BE2C (cell line): ENCODE data around the gene JAK1.

ENCODE experiments used
- DNase-seq: peaks from one replicate; pipeline ENCODE4 v3.0.0-alpha.2; 2020
- H3K27me3 ChIP-seq: fragments of 250-450 bp; sonication (Bioruptor Pico); 2 replicates; pipeline ENCODE4 v1.5.1; 2020; ENCODE audit warnings: mild to moderate bottlenecking
- H3K36me3 ChIP-seq: fragments of 250-450 bp; sonication (Bioruptor Pico); 2 replicates; pipeline ENCODE4 v1.5.1; 2020; ENCODE audit warnings: mild to moderate bottlenecking
- H3K4me1 ChIP-seq: fragments of 250-450 bp; sonication (Bioruptor Pico); 2 replicates; pipeline ENCODE4 v1.5.1; 2020
- H3K4me3 ChIP-seq: 2 replicates; pipeline ENCODE4 v1.5.1; 2011; ENCODE audit warnings: low read depth, low read length
- H3K9me3 ChIP-seq: fragments of 250-450 bp; sonication (Bioruptor Pico); 2 replicates; pipeline ENCODE4 v1.5.1; 2020
- TF ChIP-seq, protein P1 (sequence below): IDR thresholded peaks from 2 replicates; pipeline ENCODE4 v1.5.1; 2012; ENCODE audit warnings: mild to moderate bottlenecking, low read depth, low read length

JAK1 gene

DNA sequence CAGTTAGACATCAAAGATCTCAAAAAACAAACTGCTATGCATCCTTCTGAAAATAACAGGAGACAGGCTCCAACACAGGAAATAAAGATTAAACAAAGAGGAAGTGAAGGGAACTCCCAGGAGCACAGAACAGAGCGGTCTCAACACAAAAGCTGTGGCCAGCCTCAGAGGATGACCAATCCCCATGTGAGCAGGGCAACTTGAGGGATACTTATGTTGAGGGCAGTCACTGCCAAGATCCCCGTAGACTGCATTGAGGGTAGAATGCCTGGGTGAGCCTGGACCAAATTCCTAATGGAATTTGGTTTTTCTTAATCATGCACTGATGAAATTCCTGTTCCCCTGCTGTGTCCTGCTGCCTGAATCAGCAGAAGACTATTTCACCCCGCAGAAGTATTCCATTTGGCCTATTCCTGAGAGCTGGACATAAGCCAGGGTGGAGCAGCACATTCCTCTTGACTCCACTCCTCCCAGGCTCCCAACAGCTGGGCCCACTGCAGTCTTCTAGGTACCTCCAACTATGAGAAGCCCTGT is 49.0 kb downstream of the JAK1 start:
- DNase-seq, result no peak
- no peaks in the 10 kb centered on the region for H3K4me1 ChIP-seq

DNA sequence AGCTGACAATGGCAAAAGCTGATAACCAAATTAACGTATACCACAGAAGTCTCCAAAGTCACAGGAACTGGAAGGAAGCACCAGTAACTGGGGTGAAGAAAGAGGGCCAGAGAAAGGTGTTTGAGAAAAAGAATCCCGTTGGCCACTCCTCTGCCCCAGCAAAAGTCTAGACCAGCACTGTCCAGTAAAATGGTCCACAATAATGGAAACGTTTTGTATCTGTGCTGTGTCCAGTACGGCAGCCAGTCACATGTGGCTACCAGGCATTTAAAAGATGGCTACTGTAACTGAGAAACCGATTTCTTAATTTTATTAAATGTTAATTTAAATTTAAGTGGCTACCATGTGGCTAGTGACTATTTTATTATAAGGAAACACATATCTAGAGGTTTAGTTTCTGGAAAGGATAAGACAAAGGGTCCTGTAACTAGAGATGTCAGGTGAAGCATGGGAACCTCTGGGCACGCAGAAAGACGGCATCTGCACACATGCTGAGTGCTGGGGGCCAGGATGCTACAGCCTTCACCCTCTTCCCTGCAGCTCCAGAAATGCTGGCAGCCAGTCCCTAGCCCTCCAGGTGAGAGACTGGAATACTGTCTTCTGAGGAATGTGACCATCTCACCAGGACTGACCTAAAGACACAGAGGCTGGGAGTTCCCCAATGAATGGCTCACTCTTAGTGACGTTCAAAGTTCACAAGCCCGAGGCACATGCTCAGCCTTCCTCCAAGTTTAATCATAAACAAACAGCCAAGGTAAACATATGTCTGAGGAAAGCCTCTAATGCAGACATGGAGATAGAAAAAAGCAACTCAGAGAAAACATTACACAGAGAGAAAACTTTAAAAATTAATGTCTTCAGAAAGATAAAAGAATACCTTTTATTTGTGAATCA is 50.7 kb downstream of the JAK1 start:
- Histone ChIP-seq H3K9me3 (no peaks in the 10 kb centered on the region), H3K4me3 (no peak overlapping the region; the same call in 1 of the 2 replicates), H3K36me3 (no peaks in the 10 kb centered on the region), H3K4me1 (no peaks in the 10 kb centered on the region), H3K27me3 (no peaks in the 10 kb centered on the region)
- no peak for DNase-seq
- TF ChIP-seq, protein P1, sequence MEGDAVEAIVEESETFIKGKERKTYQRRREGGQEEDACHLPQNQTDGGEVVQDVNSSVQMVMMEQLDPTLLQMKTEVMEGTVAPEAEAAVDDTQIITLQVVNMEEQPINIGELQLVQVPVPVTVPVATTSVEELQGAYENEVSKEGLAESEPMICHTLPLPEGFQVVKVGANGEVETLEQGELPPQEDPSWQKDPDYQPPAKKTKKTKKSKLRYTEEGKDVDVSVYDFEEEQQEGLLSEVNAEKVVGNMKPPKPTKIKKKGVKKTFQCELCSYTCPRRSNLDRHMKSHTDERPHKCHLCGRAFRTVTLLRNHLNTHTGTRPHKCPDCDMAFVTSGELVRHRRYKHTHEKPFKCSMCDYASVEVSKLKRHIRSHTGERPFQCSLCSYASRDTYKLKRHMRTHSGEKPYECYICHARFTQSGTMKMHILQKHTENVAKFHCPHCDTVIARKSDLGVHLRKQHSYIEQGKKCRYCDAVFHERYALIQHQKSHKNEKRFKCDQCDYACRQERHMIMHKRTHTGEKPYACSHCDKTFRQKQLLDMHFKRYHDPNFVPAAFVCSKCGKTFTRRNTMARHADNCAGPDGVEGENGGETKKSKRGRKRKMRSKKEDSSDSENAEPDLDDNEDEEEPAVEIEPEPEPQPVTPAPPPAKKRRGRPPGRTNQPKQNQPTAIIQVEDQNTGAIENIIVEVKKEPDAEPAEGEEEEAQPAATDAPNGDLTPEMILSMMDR, result no peak

More for the DNA sequence above, 49.0 kb downstream of the JAK1 start:
- Histone ChIP-seq H3K4me3 (no peak overlapping the region), H3K27me3 (no peaks in the 10 kb centered on the region), H3K36me3 (no peaks in the 10 kb centered on the region), H3K9me3 (no peaks in the 10 kb centered on the region)
- TF ChIP-seq, protein P1, result no peak

DNA sequence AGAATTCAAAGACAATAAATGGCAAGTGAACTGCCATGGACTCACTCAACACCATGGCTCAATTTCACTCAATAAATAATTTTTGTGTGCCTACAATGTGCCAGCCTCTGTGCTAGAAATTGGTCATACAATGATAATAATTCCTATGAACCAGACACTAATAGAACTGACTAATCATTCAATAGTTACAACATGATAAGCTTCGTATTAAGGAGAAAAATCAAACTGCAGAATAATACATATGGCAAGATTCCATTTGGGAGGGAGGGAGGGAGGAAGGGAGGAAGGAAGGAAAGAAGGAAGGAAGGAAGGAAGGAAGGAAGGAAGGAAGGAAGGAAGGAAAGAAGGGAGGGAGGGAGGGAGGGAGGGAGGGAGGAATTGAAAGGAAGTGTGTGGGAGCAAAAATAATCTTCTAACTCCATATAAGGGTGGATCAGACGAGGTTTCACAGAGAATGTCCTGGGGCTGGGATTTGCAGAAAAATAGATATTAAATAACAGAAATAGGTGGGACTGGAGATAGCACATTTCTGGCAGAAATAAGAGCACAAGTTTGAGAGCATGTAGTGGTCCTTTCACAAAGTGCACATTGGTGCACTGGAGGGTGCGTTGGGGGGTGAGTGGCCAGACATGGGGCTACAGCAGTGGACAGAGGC is 52.9 kb downstream of the JAK1 start:
- Histone ChIP-seq H3K27me3 (no peaks in the 10 kb centered on the region), H3K9me3 (no peaks in the 10 kb centered on the region), H3K4me1 (no peaks in the 10 kb centered on the region), H3K4me3 (no peak overlapping the region), H3K36me3 (no peaks in the 10 kb centered on the region)
- no peak for DNase-seq
- TF ChIP-seq, protein P1, result no peak

DNA sequence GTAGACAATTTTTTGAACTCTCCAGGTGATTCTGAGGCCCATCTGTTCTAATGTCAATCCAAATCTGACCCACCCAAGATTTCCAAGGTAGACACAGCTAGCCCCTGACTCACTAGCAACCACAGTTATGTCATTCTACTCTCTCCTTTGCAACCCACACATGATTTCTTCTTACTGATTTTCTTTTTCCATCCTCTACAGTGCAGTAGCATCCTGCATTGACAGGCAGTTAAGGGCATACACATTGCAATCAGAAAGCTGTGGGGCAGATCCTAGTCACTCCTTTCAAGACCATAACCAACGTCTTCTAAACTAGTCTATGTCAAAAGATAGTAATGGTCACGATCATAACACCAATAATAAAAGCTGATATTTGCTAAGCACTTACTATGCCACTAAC is 54.2 kb downstream of the JAK1 start:
- H3K4me3 ChIP-seq, result no peak overlapping the region
- no peaks in the 10 kb centered on the region for H3K36me3 ChIP-seq
- TF ChIP-seq, protein P1, result no peak
- no peaks in the 10 kb centered on the region for H3K27me3 ChIP-seq
- DNase-seq, result no peak
- H3K9me3 ChIP-seq, result no peaks in the 10 kb centered on the region
- H3K4me1 ChIP-seq, result no peaks in the 10 kb centered on the region

DNA sequence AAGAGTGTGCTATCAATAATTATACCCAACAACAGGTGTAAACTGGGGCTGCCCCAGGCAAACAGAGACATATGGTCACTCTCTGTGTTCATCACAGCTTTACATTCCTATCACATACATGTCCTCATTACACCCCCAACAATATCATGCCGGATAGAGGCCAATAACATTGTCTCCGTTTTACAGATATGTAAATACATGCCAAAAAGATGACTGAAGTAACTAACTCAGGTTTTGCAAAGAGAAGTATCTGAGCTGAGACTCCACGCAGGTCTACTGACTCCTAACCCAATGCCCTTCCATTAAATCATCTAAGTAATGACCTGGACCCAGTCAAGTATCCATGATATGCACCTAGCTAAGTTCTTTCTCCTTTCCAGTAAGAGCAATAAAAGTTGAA is 55.0 kb downstream of the JAK1 start:
- no peak for DNase-seq
- Histone ChIP-seq H3K4me3 (no peak overlapping the region), H3K36me3 (no peaks in the 10 kb centered on the region), H3K27me3 (no peaks in the 10 kb centered on the region), H3K9me3 (no peaks in the 10 kb centered on the region), H3K4me1 (no peaks in the 10 kb centered on the region)
- TF ChIP-seq, protein P1, result no peak
